ENCODE results near the gene ADARB2. TPM values are rescaled to one million over a fixed set of nuclear protein-coding genes. Genes with fewer than 3 reads are reported as not detected.

ADARB2 gene
- polyA plus RNA-seq, 1 of the 3 experiments (the other 2 are of a cell fraction), result not detected

DNA sequence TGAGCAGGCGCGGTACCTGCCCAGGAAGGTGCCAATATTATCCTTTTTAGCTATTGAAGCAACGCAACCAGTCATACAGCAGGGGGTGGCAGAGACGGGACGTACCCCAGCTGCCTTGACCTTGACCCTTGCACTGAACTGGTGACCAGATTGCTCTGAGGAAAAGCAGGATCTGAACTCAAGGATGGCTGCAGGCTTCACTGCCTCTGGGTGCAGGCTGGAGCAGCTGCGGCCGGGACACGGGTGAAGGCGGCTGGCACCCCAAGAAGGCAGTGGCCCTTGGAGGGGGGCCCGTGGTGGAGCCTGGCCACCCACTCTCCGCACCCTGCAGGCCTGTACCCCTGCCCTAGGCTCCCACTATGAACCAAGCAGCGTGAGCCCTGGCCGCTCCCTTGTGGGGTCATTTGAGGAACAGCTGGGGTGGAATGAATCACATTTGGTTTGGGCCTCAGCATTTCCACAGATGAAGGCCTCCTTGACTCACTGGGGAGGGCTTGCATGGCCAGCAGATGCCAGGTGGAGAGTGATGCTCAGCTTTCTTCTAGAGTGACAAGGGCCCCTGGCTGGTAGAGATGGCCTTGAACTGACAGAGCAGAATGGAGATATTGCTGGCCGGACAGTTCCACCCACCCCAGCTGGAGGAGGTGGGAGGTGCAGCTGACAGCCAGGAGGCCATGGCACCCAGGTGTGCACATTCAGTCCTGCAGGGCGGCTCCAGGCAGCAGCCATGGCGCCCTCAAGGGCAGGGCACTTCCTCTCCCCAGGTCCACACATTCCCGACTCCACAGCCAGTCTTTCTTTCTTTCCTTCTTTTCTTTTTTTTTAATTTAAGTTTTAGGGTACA, 462.4 kb downstream of the ADARB2 start:
- Histone ChIP-seq H3K9me2 (no peaks in the 10 kb centered on the region), H3F3A (replicated peaks; ENCODE audit: insufficient read depth) (no peaks in the 10 kb centered on the region), H3K27ac (ENCODE audit: low read depth in 2 of 2, low read length in 1 of 2) (peak overlapping the region in 1 of 2 experiments; percentile 99; a peak in 2 of 4 replicates), H3K9me3 (no peaks in the 10 kb centered on the region), H3K9ac (no peak overlapping the region), H3K79me2 (ENCODE audit: insufficient read depth) (no peaks in the 10 kb centered on the region), H2AFZ (ENCODE audit: low read depth) (no peak overlapping the region), H3K4me2 (no peak overlapping the region), H3K36me3 (replicated peaks in 1 of 2; ENCODE audit: control insufficient read depth in 1 of 2, insufficient read depth in 2 of 2, low read length in 1 of 2) (no peaks in the 10 kb centered on the region), H3K4me3 (ENCODE audit: low read depth in 2 of 2, low read length in 1 of 2) (no peak overlapping the region), H4K20me1 (ENCODE audit: insufficient read depth) (no peaks in the 10 kb centered on the region), H3K27me3 (ENCODE audit: insufficient read depth) (no peaks in the 10 kb centered on the region), H3K4me1 (ENCODE audit: control insufficient read depth in 1 of 2, insufficient read depth in 2 of 2, low read depth in 1 of 2, low read length in 1 of 2) (peaks cover 0 to 62% of the 10 kb centered on the region in 2 experiments; a peak in 2 of 4 replicates)
- 59% methylated on average over 8 of the region's 17 CpGs for WGBS (ENCODE audit: low lambda C conversion rate)
- TF ChIP-seq YY1 (IDR thresholded peaks at IDR 0.05; ENCODE audit: low read depth) (no peak), FOXJ3 (CRISPR knock-in tag; IDR thresholded peaks at IDR 0.05) (no peak)
- no peak for DNase-seq
- ChIA-PET POLR2A (interaction anchor here (3.6 kb wide), 1 partner anchor 18 kb away, joined by 28 read pairs; no protein-coding TSS in a partner anchor), CTCF (interaction anchor here (2.0 to 2.5 kb wide), 4 partner anchors 10 to 165 kb away, joined by 5 to 10 read pairs (median 7); no protein-coding TSS in a partner anchor)

GRCh38 chr10:1274111-1274661, 463.1 kb downstream of the ADARB2 start:
- CTCF ChIA-PET, result interaction anchor here (2.0 to 2.5 kb wide), 4 partner anchors 11 to 164 kb away, joined by 5 to 10 read pairs (median 7); no protein-coding TSS in a partner anchor
- no peaks in the 10 kb centered on the region for H4K20me1 ChIP-seq (ENCODE audit: insufficient read depth)
- peak overlapping the region in 1 of 2 experiments; percentile 99; a peak in 2 of 4 replicates for H3K27ac ChIP-seq (ENCODE audit: low read depth in 2 of 2, low read length in 1 of 2)
- no peaks in the 10 kb centered on the region for H3K79me2 ChIP-seq (ENCODE audit: insufficient read depth)
- H3K4me1 ChIP-seq (ENCODE audit: control insufficient read depth in 1 of 2, insufficient read depth in 2 of 2, low read depth in 1 of 2, low read length in 1 of 2), result peaks cover 0 to 58% of the 10 kb centered on the region in 2 experiments; a peak in 2 of 4 replicates
- no peak overlapping the region for H2AFZ ChIP-seq (ENCODE audit: low read depth)
- WGBS (ENCODE audit: low lambda C conversion rate), result 42% methylated on average over 2 of the region's 13 CpGs
- DNase-seq, result no peak
- no peak overlapping the region for H3K4me2 ChIP-seq
- no peaks in the 10 kb centered on the region for H3K27me3 ChIP-seq (ENCODE audit: insufficient read depth)
- no peaks in the 10 kb centered on the region for H3K9me2 ChIP-seq
- no peaks in the 10 kb centered on the region for H3K36me3 ChIP-seq (replicated peaks in 1 of 2; ENCODE audit: control insufficient read depth in 1 of 2, insufficient read depth in 2 of 2, low read length in 1 of 2)
- TF ChIP-seq EP300 (IDR thresholded peaks at IDR 0.05; ENCODE audit: borderline replicate concordance in 1 of 2, low read depth in 1 of 2, low read length in 1 of 2) (peak in 1 of 2 experiments; percentile 42; a peak in 1 of 4 replicates), RCOR1 (IDR thresholded peaks at IDR 0.05; ENCODE audit: low read length) (peak; percentile 35; the same call in 1 of the 2 replicates), NRF1 (IDR thresholded peaks at IDR 0.05; ENCODE audit: low read depth, low read length) (no peak), RAD21 (IDR thresholded peaks at IDR 0.05; ENCODE audit: low read length) (0 out of 2 replicates have a peak, but pooled peaks have one; percentile 7)
- H3F3A ChIP-seq (replicated peaks; ENCODE audit: insufficient read depth), result no peaks in the 10 kb centered on the region
- H3K9ac ChIP-seq, result no peak overlapping the region
- no peaks in the 10 kb centered on the region for H3K9me3 ChIP-seq
- POLR2A ChIA-PET, result interaction anchor here (3.6 kb wide), 1 partner anchor 19 kb away, joined by 28 read pairs; no protein-coding TSS in a partner anchor
- H3K4me3 ChIP-seq (ENCODE audit: low read depth in 2 of 2, low read length in 1 of 2), result no peak overlapping the region

DNA sequence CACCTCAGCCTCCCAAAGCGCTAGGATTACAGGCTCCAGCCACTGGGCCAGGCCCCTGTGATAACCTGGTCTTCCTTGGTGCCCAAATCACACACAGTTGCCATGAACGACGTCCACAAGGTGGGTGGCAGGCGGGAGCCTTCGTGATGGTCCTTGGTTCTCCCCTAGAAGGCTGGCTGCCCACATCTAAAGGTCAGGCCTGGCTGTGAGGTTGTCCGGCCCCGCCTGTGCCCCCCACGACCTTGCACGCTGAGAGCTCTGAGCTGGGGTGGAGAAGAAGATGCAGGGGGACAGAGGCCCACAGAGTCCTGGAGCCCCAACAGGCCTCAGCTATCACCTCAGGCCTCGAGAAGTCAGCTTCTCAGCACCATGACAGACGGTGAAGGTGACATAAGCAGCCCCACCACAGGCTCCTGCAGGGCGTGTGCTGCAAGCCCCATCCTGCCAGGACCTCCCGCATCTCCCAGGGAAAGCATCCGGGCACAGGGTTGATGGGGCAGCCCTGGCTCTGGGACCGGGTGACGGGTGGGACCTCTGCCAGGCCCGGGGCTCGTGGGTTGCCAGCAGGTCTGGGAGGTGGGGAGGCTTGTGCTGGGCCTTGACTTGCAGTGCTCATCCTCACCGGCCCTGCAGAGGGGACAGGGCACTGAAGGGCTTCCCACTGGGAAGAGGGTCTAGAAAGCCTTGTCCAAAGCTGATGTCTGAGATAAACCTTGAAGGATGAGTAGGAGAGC, 463.8 kb downstream of the ADARB2 start:
- H3K9me2 ChIP-seq, result no peaks in the 10 kb centered on the region
- H3K9me3 ChIP-seq, result no peaks in the 10 kb centered on the region
- H3K4me2 ChIP-seq, result no peak overlapping the region
- H3K4me3 ChIP-seq (ENCODE audit: low read depth in 2 of 2, low read length in 1 of 2), result no peak overlapping the region
- no peak overlapping the region for H3K9ac ChIP-seq
- 26% methylated on average over 4 of the region's 19 CpGs for WGBS (ENCODE audit: low lambda C conversion rate)
- no peaks in the 10 kb centered on the region for H3K27me3 ChIP-seq (ENCODE audit: insufficient read depth)
- no peaks in the 10 kb centered on the region for H3K36me3 ChIP-seq (replicated peaks in 1 of 2; ENCODE audit: control insufficient read depth in 1 of 2, insufficient read depth in 2 of 2, low read length in 1 of 2)
- POLR2A ChIA-PET, result interaction anchor here (3.6 kb wide), 1 partner anchor 20 kb away, joined by 28 read pairs; no protein-coding TSS in a partner anchor
- no peaks in the 10 kb centered on the region for H3F3A ChIP-seq (replicated peaks; ENCODE audit: insufficient read depth)
- H3K27ac ChIP-seq (ENCODE audit: low read depth in 2 of 2, low read length in 1 of 2), result peak overlapping the region in 1 of 2 experiments; percentile 99; a peak in 2 of 4 replicates
- CTCF ChIA-PET, result interaction anchor here (2.0 to 2.5 kb wide), 4 partner anchors 12 to 164 kb away, joined by 5 to 10 read pairs (median 7); no protein-coding TSS in a partner anchor
- H3K79me2 ChIP-seq (ENCODE audit: insufficient read depth), result no peaks in the 10 kb centered on the region
- TF ChIP-seq FOXJ3 (CRISPR knock-in tag; IDR thresholded peaks at IDR 0.05) (peak; percentile 41; the same call in 1 of the 2 replicates), SIN3A (IDR thresholded peaks at IDR 0.05; ENCODE audit: borderline replicate concordance, low read depth, low read length) (no peak)
- peaks cover 0 to 54% of the 10 kb centered on the region in 2 experiments; a peak in 2 of 4 replicates for H3K4me1 ChIP-seq (ENCODE audit: control insufficient read depth in 1 of 2, insufficient read depth in 2 of 2, low read depth in 1 of 2, low read length in 1 of 2)
- H2AFZ ChIP-seq (ENCODE audit: low read depth), result no peak overlapping the region
- no peaks in the 10 kb centered on the region for H4K20me1 ChIP-seq (ENCODE audit: insufficient read depth)
- DNase-seq, result no peak
